H1 (cell line): ENCODE measurements around the gene PNCK. TPM values are rescaled to one million over a fixed set of nuclear protein-coding genes. Genes with fewer than 3 reads are reported as not detected.

Experiments used
- CTCF ChIA-PET: fragments of 300-600 bp; sonication (Branson Sonifier 250); formaldehyde crosslinking; loops from one replicate; lab custom pipeline; 2021; ENCODE audit not compliant: partially characterized antibody; lab: Charles Lee
- POLR2A ChIA-PET: fragments of 300-600 bp; sonication (Branson Sonifier 250); formaldehyde crosslinking; loops from one replicate; lab custom pipeline; 2021; ENCODE audit warnings: inconsistent platforms; ENCODE audit not compliant: partially characterized antibody; lab: Charles Lee
- DNase-seq, 2 experiments: peaks; one replicate each; pipeline versions ENCODE4 v3.0.0 to v3.0.0-alpha.2; 2010 to 2022; ENCODE audit warnings: low spot score in 2 of 2, low read depth in 1 of 2, mixed read lengths in 1 of 2
- FAIRE-seq: peaks from 2 replicates; lab custom pipeline; 2011; peaks lifted over from hg19 to GRCh38; lab: Jason Lieb, UNC
- H2AFZ ChIP-seq: 2 replicates; pipeline ENCODE4 v1.8.1; 2012; ENCODE audit warnings: low read length, inconsistent platforms
- H2AK5ac ChIP-seq: 2 replicates; pipeline ENCODE4 v1.6.1; 2013; ENCODE audit warnings: low read depth, low read length
- H2BK120ac ChIP-seq: replicated peaks from 2 replicates; pipeline ENCODE3; 2013; ENCODE audit warnings: low read depth, low read length, inconsistent platforms
- H2BK12ac ChIP-seq: 2 replicates; pipeline ENCODE4 v1.6.1; 2013; ENCODE audit warnings: low read depth, low read length
- H2BK15ac ChIP-seq: 2 replicates; pipeline ENCODE4 v1.6.1; 2013; ENCODE audit warnings: low read length
- H2BK20ac ChIP-seq: 2 replicates; pipeline ENCODE4 v1.6.1; 2013; ENCODE audit warnings: low read length
- H2BK5ac ChIP-seq: 2 replicates; pipeline ENCODE4 v1.6.1; 2013; ENCODE audit warnings: low read depth, low read length
- H3K14ac ChIP-seq: 2 replicates; pipeline ENCODE4 v1.6.1; 2013; ENCODE audit warnings: inconsistent platforms; ENCODE audit not compliant: insufficient read length
- H3K18ac ChIP-seq: 2 replicates; pipeline ENCODE4 v1.6.1; 2013; ENCODE audit warnings: low read length; ENCODE audit errors: extremely low read depth
- H3K23ac ChIP-seq: 2 replicates; pipeline ENCODE4 v1.6.1; 2013; ENCODE audit warnings: inconsistent platforms; ENCODE audit not compliant: insufficient read length
- H3K23me2 ChIP-seq: 2 replicates; pipeline ENCODE4 v1.6.1; 2013; ENCODE audit warnings: low read depth, low read length
- H3K27ac ChIP-seq: 2 replicates; pipeline ENCODE4 v1.6.1; 2011; ENCODE audit warnings: low read depth, low read length, inconsistent platforms
- H3K27me3 ChIP-seq, 4 experiments: replicated peaks in 1 of 4; 1 replicate in 1 of 4; 2 replicates in 3 of 4; pipeline versions ENCODE4 v1.6.1 to v1.8.1; 2011 to 2013; ENCODE audit warnings: low read length in 3 of 4, mild to moderate bottlenecking in 3 of 4, inconsistent platforms in 2 of 4, mixed read lengths in 2 of 4, moderate library complexity in 1 of 4; ENCODE audit not compliant: control insufficient read depth in 3 of 4, insufficient read depth in 3 of 4; ENCODE audit errors: extremely low read depth in 1 of 4
- H3K36me3 ChIP-seq, 4 experiments: 2 replicates each; pipeline versions ENCODE4 v1.6.1 to v1.8.1; 2011 to 2013; ENCODE audit warnings: mild to moderate bottlenecking in 4 of 4, low read length in 3 of 4, moderate library complexity in 2 of 4, control low read depth in 1 of 4, inconsistent platforms in 1 of 4; ENCODE audit not compliant: insufficient read depth in 4 of 4, control insufficient read depth in 2 of 4
- H3K4ac ChIP-seq: replicated peaks from 2 replicates; pipeline ENCODE3; 2013; ENCODE audit warnings: low read length, low read depth, mixed read lengths, inconsistent platforms; ENCODE audit not compliant: insufficient read length
- H3K4me1 ChIP-seq, 4 experiments: replicated peaks in 1 of 4; 1 replicate in 1 of 4; 2 replicates in 3 of 4; pipeline versions ENCODE4 v1.6.1 to v1.8.1; 2011 to 2013; ENCODE audit warnings: low read length in 3 of 4, inconsistent platforms in 2 of 4, mixed read lengths in 1 of 4; ENCODE audit not compliant: insufficient read depth in 4 of 4, control insufficient read depth in 3 of 4
- H3K4me2 ChIP-seq, 2 experiments: 2 replicates each; pipeline versions ENCODE4 v1.6.1 to v1.8.1; 2011 to 2013; ENCODE audit warnings: low read depth in 2 of 2, low read length in 2 of 2, control low read depth in 1 of 2, inconsistent platforms in 1 of 2, mild to moderate bottlenecking in 1 of 2; ENCODE audit not compliant: insufficient read depth in 1 of 2
- H3K4me3 ChIP-seq, 4 experiments: fragments of 200-600, 300-600 bp in 1 of 4; sonication (generic), shearing (Covaris generic), sonication (Bioruptor Twin) in 1 of 4; 2 replicates each; pipeline versions ENCODE4 v1.5.1 to v1.8.1; 2011 to 2016; ENCODE audit warnings: low read length in 4 of 4, low read depth in 3 of 4, control low read depth in 2 of 4, inconsistent platforms in 2 of 4, mild to moderate bottlenecking in 2 of 4, mixed read lengths in 1 of 4, moderate library complexity in 1 of 4; ENCODE audit not compliant: insufficient read depth in 2 of 4; ENCODE audit errors: extremely low read depth in 1 of 4
- H3K56ac ChIP-seq: replicated peaks from 2 replicates; pipeline ENCODE3; 2013; ENCODE audit warnings: low read depth, mild to moderate bottlenecking, mixed read lengths, low read length, inconsistent platforms; ENCODE audit not compliant: insufficient read length
- H3K79me1 ChIP-seq: 2 replicates; pipeline ENCODE4 v1.6.1; 2013; ENCODE audit warnings: low read depth, low read length, control low read depth
- H3K79me2 ChIP-seq, 2 experiments: 2 replicates each; pipeline versions ENCODE4 v1.6.1 to v1.8.1; 2012 to 2013; ENCODE audit warnings: low read length in 2 of 2, mild to moderate bottlenecking in 2 of 2, inconsistent platforms in 1 of 2; ENCODE audit not compliant: insufficient read depth in 2 of 2, control insufficient read depth in 1 of 2
- H3K9ac ChIP-seq, 4 experiments: replicated peaks in 1 of 4; 1 replicate in 1 of 4; 2 replicates in 3 of 4; pipeline versions ENCODE4 v1.6.1 to v1.8.1; 2011 to 2013; ENCODE audit warnings: low read depth in 3 of 4, low read length in 3 of 4, control low read depth in 2 of 4, mild to moderate bottlenecking in 2 of 4, moderate library complexity in 2 of 4, inconsistent platforms in 1 of 4; ENCODE audit errors: extremely low read depth in 1 of 4
- H3K9me3 ChIP-seq, 2 experiments: 2 replicates each; pipeline versions ENCODE4 v1.6.1 to v1.8.1; 2012 to 2013; ENCODE audit warnings: mild to moderate bottlenecking in 2 of 2, moderate library complexity in 2 of 2, control low read depth in 1 of 2, inconsistent platforms in 1 of 2, low read depth in 1 of 2, low read length in 1 of 2, mixed read lengths in 1 of 2; ENCODE audit not compliant: insufficient read depth in 2 of 2
- H4K20me1 ChIP-seq, 2 experiments: replicated peaks in 1 of 2; 2 replicates each; pipeline versions ENCODE3 to v1.8.1; 2011 to 2013; ENCODE audit warnings: inconsistent platforms in 2 of 2, low read length in 2 of 2, mild to moderate bottlenecking in 1 of 2; ENCODE audit not compliant: insufficient read depth in 2 of 2, control insufficient read depth in 1 of 2
- H4K5ac ChIP-seq: 2 replicates; pipeline ENCODE4 v1.6.1; 2013; ENCODE audit warnings: low read length, low read depth, mixed read lengths, inconsistent platforms; ENCODE audit not compliant: insufficient read length
- H4K8ac ChIP-seq: 2 replicates; pipeline ENCODE4 v1.8.0; 2013; ENCODE audit warnings: mild to moderate bottlenecking, moderate library complexity, low read length, inconsistent platforms; ENCODE audit not compliant: insufficient read depth; ENCODE audit errors: extremely low read depth
- H4K91ac ChIP-seq: replicated peaks from 2 replicates; pipeline ENCODE3; 2013; ENCODE audit warnings: low read length, mixed read lengths, inconsistent platforms; ENCODE audit not compliant: insufficient read length
- HDAC2 ChIP-seq, 2 experiments: fragments of 300-600 bp in 1 of 2; sonication (generic) in 1 of 2; IDR thresholded peaks; 2 replicates each; pipeline ENCODE4 v1.6.1; 2011 to 2012; ENCODE audit warnings: low read depth in 2 of 2, low read length in 2 of 2, mild to moderate bottlenecking in 2 of 2, moderate library complexity in 2 of 2, borderline replicate concordance in 1 of 2, inconsistent platforms in 1 of 2
- RAD21 ChIP-seq, 2 experiments: IDR thresholded peaks in 1 of 2; conservative IDR thresholded peaks in 1 of 2; 2 replicates each; pipeline ENCODE4 v1.6.1; 2011; ENCODE audit warnings: low read depth in 2 of 2, low read length in 2 of 2, improper control_type of control experiment in 1 of 2, inconsistent platforms in 1 of 2, mild to moderate bottlenecking in 1 of 2, moderate library complexity in 1 of 2
- SP2 ChIP-seq: IDR thresholded peaks from 2 replicates; pipeline ENCODE4 v1.6.1; 2012; ENCODE audit warnings: mild to moderate bottlenecking, low read length, inconsistent platforms
- SRF ChIP-seq: IDR thresholded peaks from 2 replicates; pipeline ENCODE4 v1.6.1; 2011; ENCODE audit warnings: mild to moderate bottlenecking, low read depth, low read length, moderate library complexity
- YY1 ChIP-seq: IDR thresholded peaks from 2 replicates; pipeline ENCODE4 v1.6.1; 2011; ENCODE audit warnings: low read depth, mild to moderate bottlenecking, low read length
- whole genome bisulfite sequencing, 2 experiments: shearing (Covaris generic) in 1 of 2; methylation state at CpG; one replicate each; pipeline versions ENCODE4 v1.1.6 to v1.1.7; 2013 to 2015; ENCODE audit warnings: low lambda C conversion rate in 2 of 2, mixed read lengths in 2 of 2, inconsistent platforms in 1 of 2, low coverage in 1 of 2, missing lambda C conversion rate in 1 of 2; ENCODE audit not compliant: insufficient replicate concordance in 2 of 2, insufficient coverage in 1 of 2, insufficient read length in 1 of 2; ENCODE audit errors: extremely low coverage in 1 of 2, missing lambda C conversion rate in 1 of 2; 5-methylcytosine and 5-hydroxymethylcytosine counted together
- polyA plus RNA-seq, 7 experiments: library from polyadenylated mRNA; depleted of rRNA in 3 of 7; stranded (reverse) in 5 of 7; unstranded in 2 of 7; fragments of >200 nt in 5 of 7; fragments of 200-250 nt in 2 of 7; gene quantifications; 1 replicate in 5 of 7; 2 replicates in 1 of 7; 4 replicates in 1 of 7; pipeline versions ENCODE4 v1.2.1 to v1.2.3, GENCODE V29; 2011 to 2013; ENCODE audit warnings: missing spikeins in 2 of 7, mixed read lengths in 2 of 7
- total RNA-seq: library from RNA; stranded (reverse); fragmentation: NEBNext Ultra II Directional; extraction: Animal tissue kit (Norgen Biotek cat#: 25700); gene quantifications from 2 replicates; pipeline ENCODE4 v1.2.1, GENCODE V29; 2021
- TF ChIP-seq, protein P1 (sequence below), 3 experiments: IDR thresholded peaks; 1 replicate in 2 of 3; 2 replicates in 1 of 3; pipeline versions ENCODE4 v1.5.1 to v1.6.1; 2011; ENCODE audit warnings: low read length in 3 of 3, mild to moderate bottlenecking in 3 of 3, inconsistent platforms in 2 of 3, low read depth in 1 of 3, moderate library complexity in 1 of 3; ENCODE audit not compliant: insufficient read depth in 1 of 3; ENCODE audit errors: control extremely low read depth in 1 of 3

PNCK gene
- total and polyA plus RNA-seq, 2 of the 8 experiments (the other 6 are each of a cell fraction or from before 2014, with no cell fraction given), result 6.2 to 6.3 TPM

DNA sequence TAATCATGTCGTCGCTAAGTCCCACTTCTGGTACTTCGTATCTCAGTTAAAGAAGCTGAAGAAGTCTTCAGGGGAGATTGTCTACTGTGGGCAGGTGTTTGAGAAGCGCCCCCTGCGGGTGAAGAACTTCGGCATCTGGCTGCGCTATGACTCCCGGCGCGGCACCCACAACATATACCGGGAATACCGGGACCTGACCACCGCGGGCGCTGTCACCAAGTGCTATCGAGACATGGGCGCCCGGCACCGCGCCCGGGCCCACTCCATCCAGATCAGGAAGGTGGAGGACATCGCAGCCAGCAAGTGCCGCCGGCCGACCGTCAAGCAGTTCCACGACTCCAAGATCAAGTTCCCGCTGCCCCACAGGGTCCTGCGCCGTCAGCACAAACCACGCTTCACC lies 11.3 kb downstream of the PNCK start:
- DNase-seq (peak in 1 of 2 experiments; percentile 76), FAIRE-seq (no peak)
- Histone ChIP-seq H3K36me3 (no peaks in the 10 kb centered on the region), H4K8ac (no peak overlapping the region), H3K27ac (no peak overlapping the region), H3K4ac (no peak overlapping the region), H3K4me3 (peak overlapping the region in 1 of 4 experiments; percentile 40; a peak in 3 of 8 replicates), H2BK12ac (no peak overlapping the region), H2BK5ac (no peak overlapping the region), H2BK15ac (no peak overlapping the region), H3K23ac (no peak overlapping the region), H3K18ac (no peak overlapping the region), H3K9me3 (no peaks in the 10 kb centered on the region), H2AK5ac (no peak overlapping the region), H3K79me1 (no peaks in the 10 kb centered on the region), H4K91ac (no peak overlapping the region), H3K4me1 (no peaks in the 10 kb centered on the region), H4K20me1 (no peaks in the 10 kb centered on the region), H3K9ac (no peak overlapping the region), H3K23me2 (no peaks in the 10 kb centered on the region), H4K5ac (no peak overlapping the region), H2AFZ (no peak overlapping the region), H2BK120ac (no peak overlapping the region), H3K79me2 (no peaks in the 10 kb centered on the region), H2BK20ac (no peak overlapping the region), H3K27me3 (no peaks in the 10 kb centered on the region), H3K14ac (no peak overlapping the region), H3K4me2 (peak overlapping the region; percentile 3 to 46; a peak in 2 of 4 replicates), H3K56ac (no peak overlapping the region)
- 3% methylated on average over 22 of the region's 31 CpGs; no CpG with 5 or more reads in 1 of the 2 experiments for WGBS, 2 experiments
- ChIA-PET CTCF (interaction anchor here (0.6 to 28.7 kb wide), 15 partner anchors 17 to 194 kb away, joined by 3 to 408 read pairs (median 4); partner anchors contain the start of gene DUSP9), POLR2A (no interaction called here)
- TF ChIP-seq YY1 (0 out of 2 replicates have a peak, but pooled peaks have one; percentile 4), SRF (no peak), RAD21 (IDR thresholded peaks at IDR 0.05 in 1 of 2, conservative IDR thresholded peaks at IDR 0.05 in 1 of 2; ENCODE audit: low read depth in 2 of 2, low read length in 2 of 2) (peak in 1 of 2 experiments; percentile 43; a peak in 3 of 4 replicates), HDAC2 (IDR thresholded peaks at IDR 0.05; ENCODE audit: borderline replicate concordance in 1 of 2, low read depth in 2 of 2, low read length in 2 of 2) (no peak), SP2 (no peak)
- TF ChIP-seq, protein P1, sequence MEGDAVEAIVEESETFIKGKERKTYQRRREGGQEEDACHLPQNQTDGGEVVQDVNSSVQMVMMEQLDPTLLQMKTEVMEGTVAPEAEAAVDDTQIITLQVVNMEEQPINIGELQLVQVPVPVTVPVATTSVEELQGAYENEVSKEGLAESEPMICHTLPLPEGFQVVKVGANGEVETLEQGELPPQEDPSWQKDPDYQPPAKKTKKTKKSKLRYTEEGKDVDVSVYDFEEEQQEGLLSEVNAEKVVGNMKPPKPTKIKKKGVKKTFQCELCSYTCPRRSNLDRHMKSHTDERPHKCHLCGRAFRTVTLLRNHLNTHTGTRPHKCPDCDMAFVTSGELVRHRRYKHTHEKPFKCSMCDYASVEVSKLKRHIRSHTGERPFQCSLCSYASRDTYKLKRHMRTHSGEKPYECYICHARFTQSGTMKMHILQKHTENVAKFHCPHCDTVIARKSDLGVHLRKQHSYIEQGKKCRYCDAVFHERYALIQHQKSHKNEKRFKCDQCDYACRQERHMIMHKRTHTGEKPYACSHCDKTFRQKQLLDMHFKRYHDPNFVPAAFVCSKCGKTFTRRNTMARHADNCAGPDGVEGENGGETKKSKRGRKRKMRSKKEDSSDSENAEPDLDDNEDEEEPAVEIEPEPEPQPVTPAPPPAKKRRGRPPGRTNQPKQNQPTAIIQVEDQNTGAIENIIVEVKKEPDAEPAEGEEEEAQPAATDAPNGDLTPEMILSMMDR (IDR thresholded peaks at IDR 0.05; ENCODE audit: control extremely low read depth in 1 of 3, insufficient read depth in 1 of 3, low read depth in 1 of 3, low read length in 3 of 3), result peak in 2 of 3 experiments; percentile 54 to 73; a peak in 3 of 4 replicates
